ENCODE results near the gene ORMDL3.
A peak's percentile ranks its signal among the peaks of the same experiment; 100 is the strongest.

Gene ORMDL3, protein sequence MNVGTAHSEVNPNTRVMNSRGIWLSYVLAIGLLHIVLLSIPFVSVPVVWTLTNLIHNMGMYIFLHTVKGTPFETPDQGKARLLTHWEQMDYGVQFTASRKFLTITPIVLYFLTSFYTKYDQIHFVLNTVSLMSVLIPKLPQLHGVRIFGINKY

DNA sequence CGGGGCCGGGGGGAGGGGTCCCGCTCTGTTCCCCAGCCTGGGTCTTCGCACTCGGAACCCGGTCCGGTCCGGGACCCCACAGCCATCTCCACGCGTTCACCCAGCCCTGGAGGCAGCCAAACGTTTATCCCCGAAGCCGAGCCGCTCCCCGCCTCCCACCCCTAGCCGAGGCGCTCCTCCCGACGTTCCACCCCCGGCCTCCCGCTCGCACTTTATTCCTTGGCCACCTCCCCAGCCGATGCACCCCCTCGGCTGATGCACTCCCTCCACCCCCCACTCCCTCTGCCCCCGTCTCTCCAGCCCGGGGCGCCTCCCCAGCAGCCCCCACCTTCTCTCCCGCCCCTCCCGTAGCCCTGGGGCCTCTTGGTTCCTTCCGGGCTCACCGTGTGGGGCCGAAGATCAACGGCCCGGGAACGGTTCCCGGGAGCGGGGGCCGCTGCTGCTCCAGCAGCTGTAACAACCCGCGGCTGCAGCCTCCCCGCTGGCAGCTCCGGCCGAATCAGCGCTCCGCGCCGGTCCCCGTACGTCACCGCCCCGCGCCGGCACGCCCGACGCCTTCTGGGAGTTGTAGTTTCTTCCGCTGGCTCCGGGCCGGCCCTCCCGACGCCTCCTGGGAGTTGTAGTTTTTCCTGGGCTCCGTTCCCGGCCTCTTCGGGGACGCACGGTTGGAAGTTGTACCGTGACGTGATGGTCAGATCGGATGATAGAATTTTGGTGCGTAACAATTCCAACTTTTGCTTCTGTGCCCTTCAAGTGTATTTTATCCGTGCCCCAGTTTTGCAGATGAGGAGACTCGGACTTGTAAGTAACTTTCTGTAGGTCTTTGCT lies at the start of gene ORMDL3, which contains the start of gene LRRC3C:
TSS of gene ORMDL3 (minus strand) at position 501 of the 828 bp plus-strand sequence. CDS start 3,398 bp downstream, outside the sequence.
TSS of gene LRRC3C (plus strand) at position 632 of the 828 bp plus-strand sequence. CDS start 13,792 bp downstream, outside the sequence.
- ATAC-seq (ENCODE audit: insufficient read depth, low read depth): peak; percentile 71
- H3K27me3 ChIP-seq (ENCODE audit: insufficient read depth, low read length, poor library complexity): no peaks in the 10 kb centered on the region
- peak within 1 kb of the TSS; percentile 88 for H3K27ac ChIP-seq (ENCODE audit: low read length)
- peaks cover 50% of the 10 kb centered on the region for H3K79me2 ChIP-seq (ENCODE audit: insufficient read depth, low read length)
- peaks cover 31% of the 10 kb centered on the region for H3K36me3 ChIP-seq (ENCODE audit: insufficient read depth, low read length)
- no peaks in the 10 kb centered on the region for H3K9me3 ChIP-seq (ENCODE audit: insufficient read depth, low read length, severe bottlenecking)
- peak; percentile 94 for DNase-seq
- peaks cover 40% of the 10 kb centered on the region for H4K20me1 ChIP-seq (ENCODE audit: insufficient read depth, low read length)
- H3K4me3 ChIP-seq (ENCODE audit: low read depth in 1 of 2, low read length in 2 of 2): peak within 1 kb of the TSS; percentile 90 to 97
- H3K9ac ChIP-seq (ENCODE audit: low read depth, low read length): peak within 1 kb of the TSS; percentile 83
- TF ChIP-seq, protein P1, sequence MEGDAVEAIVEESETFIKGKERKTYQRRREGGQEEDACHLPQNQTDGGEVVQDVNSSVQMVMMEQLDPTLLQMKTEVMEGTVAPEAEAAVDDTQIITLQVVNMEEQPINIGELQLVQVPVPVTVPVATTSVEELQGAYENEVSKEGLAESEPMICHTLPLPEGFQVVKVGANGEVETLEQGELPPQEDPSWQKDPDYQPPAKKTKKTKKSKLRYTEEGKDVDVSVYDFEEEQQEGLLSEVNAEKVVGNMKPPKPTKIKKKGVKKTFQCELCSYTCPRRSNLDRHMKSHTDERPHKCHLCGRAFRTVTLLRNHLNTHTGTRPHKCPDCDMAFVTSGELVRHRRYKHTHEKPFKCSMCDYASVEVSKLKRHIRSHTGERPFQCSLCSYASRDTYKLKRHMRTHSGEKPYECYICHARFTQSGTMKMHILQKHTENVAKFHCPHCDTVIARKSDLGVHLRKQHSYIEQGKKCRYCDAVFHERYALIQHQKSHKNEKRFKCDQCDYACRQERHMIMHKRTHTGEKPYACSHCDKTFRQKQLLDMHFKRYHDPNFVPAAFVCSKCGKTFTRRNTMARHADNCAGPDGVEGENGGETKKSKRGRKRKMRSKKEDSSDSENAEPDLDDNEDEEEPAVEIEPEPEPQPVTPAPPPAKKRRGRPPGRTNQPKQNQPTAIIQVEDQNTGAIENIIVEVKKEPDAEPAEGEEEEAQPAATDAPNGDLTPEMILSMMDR (IDR thresholded peaks at IDR 0.05; ENCODE audit: borderline replicate concordance, extremely low read depth, low read length, poor library complexity, severe bottlenecking): no peak
- TF ChIP-seq EZH2 (IDR thresholded peaks at IDR 0.05; ENCODE audit: borderline replicate concordance, low read depth, low read length, severe bottlenecking): no peak
- H3K4me1 ChIP-seq (ENCODE audit: insufficient read depth, low read length): peaks cover 41% of the 10 kb centered on the region
- H2AFZ ChIP-seq (ENCODE audit: low read depth, low read length): peak within 1 kb of the TSS; percentile 100
- peak within 1 kb of the TSS; percentile 97 for H3K4me2 ChIP-seq (ENCODE audit: insufficient read depth, low read length)

DNA sequence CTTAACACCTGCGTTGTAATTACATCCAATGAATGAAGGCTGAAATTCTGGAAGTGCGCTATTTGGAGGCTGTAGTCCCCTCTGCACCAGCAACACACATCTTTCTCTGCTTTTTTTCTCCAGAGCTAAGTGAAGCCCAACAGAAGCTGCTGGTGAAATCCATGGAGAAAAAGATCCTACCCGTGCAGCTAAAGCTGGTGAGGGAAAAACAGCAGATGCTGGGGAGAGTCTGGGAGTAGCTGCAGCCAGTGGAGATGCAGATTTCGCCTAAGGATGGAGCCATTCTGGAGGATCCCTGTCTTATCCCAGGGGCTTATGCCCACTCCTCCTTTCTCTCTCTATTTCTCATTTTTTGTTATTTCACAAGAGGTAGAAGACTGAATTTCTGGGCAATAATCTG lies 48.4 kb upstream of the ORMDL3 start:
- no peak overlapping the region for H3K4me2 ChIP-seq (ENCODE audit: insufficient read depth, low read length)
- no peaks in the 10 kb centered on the region for H3K9me3 ChIP-seq (ENCODE audit: insufficient read depth, low read length, severe bottlenecking)
- peaks cover 12% of the 10 kb centered on the region for H3K4me1 ChIP-seq (ENCODE audit: insufficient read depth, low read length)
- TF ChIP-seq EZH2 (IDR thresholded peaks at IDR 0.05; ENCODE audit: borderline replicate concordance, low read depth, low read length, severe bottlenecking): no peak
- TF ChIP-seq, protein P1 (IDR thresholded peaks at IDR 0.05; ENCODE audit: borderline replicate concordance, extremely low read depth, low read length, poor library complexity, severe bottlenecking): no peak
- ATAC-seq (ENCODE audit: insufficient read depth, low read depth) (no peak), DNase-seq (no peak)
- H2AFZ ChIP-seq (ENCODE audit: low read depth, low read length): no peak overlapping the region
- H3K4me3 ChIP-seq (ENCODE audit: low read depth in 1 of 2, low read length in 2 of 2): no peak overlapping the region
- H3K27ac ChIP-seq (ENCODE audit: low read length): no peak overlapping the region
- H3K27me3 ChIP-seq (ENCODE audit: insufficient read depth, low read length, poor library complexity): peaks cover 12% of the 10 kb centered on the region
- H3K36me3 ChIP-seq (ENCODE audit: insufficient read depth, low read length): no peaks in the 10 kb centered on the region; the same call in 1 of the 2 replicates
- no peak overlapping the region for H3K9ac ChIP-seq (ENCODE audit: low read depth, low read length)
- H3K79me2 ChIP-seq (ENCODE audit: insufficient read depth, low read length): peaks cover 2% of the 10 kb centered on the region
- no peaks in the 10 kb centered on the region; the same call in 1 of the 2 replicates for H4K20me1 ChIP-seq (ENCODE audit: insufficient read depth, low read length)

DNA sequence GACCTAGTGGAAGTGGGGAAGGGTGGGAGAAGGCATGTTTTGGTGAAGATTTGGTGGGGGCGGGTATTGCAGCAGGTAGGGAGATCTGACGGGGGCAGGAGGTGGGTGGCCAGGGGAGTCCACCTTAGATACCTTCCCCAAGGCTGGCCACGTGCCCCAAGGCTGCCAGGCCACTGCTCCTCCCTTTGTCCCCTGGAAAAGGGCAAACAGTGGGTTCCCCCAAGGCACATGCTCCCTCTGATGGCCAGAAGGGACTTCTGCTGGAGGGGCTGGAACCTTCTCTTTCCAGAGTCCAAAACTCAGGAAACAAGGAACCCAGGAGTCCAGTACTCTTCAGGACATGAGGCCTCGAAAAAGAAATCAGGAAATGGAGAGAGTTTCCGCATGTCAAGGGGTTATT lies 47.0 kb upstream of the ORMDL3 start:
- no peaks in the 10 kb centered on the region for H3K79me2 ChIP-seq (ENCODE audit: insufficient read depth, low read length)
- TF ChIP-seq, protein P1 (IDR thresholded peaks at IDR 0.05; ENCODE audit: borderline replicate concordance, extremely low read depth, low read length, poor library complexity, severe bottlenecking): no peak
- TF ChIP-seq EZH2 (IDR thresholded peaks at IDR 0.05; ENCODE audit: borderline replicate concordance, low read depth, low read length, severe bottlenecking): no peak
- no peaks in the 10 kb centered on the region for H3K9me3 ChIP-seq (ENCODE audit: insufficient read depth, low read length, severe bottlenecking)
- no peak overlapping the region for H3K27ac ChIP-seq (ENCODE audit: low read length)
- DNase-seq (no peak), ATAC-seq (ENCODE audit: insufficient read depth, low read depth) (no peak)
- H3K4me1 ChIP-seq (ENCODE audit: insufficient read depth, low read length): peaks cover 5% of the 10 kb centered on the region
- H3K36me3 ChIP-seq (ENCODE audit: insufficient read depth, low read length): no peaks in the 10 kb centered on the region
- H3K27me3 ChIP-seq (ENCODE audit: insufficient read depth, low read length, poor library complexity): peaks cover 22% of the 10 kb centered on the region
- H3K4me2 ChIP-seq (ENCODE audit: insufficient read depth, low read length): no peak overlapping the region
- H4K20me1 ChIP-seq (ENCODE audit: insufficient read depth, low read length): no peaks in the 10 kb centered on the region
- no peak overlapping the region for H3K9ac ChIP-seq (ENCODE audit: low read depth, low read length)
- H3K4me3 ChIP-seq (ENCODE audit: low read depth in 1 of 2, low read length in 2 of 2): no peak overlapping the region
- no peak overlapping the region for H2AFZ ChIP-seq (ENCODE audit: low read depth, low read length)

Measured in DND-41 (cell line).